Tibial artery (tissue), 4 donors: ENCODE data around the gene SAP30.

Source experiments
- DNase-seq, 2 donors: peaks; one replicate each; pipeline ENCODE4 v3.0.0-alpha.2; 2019
- H3K27ac ChIP-seq, 2 donors: fragments of 200-600 bp; sonication (generic) in 1 of 2; 1 replicate in 1 of 2; 2 replicates in 1 of 2; pipeline ENCODE4 v1.5.1; 2018 to 2019; ENCODE audit warnings: mild to moderate bottlenecking in 1 of 2
- H3K27me3 ChIP-seq, 2 donors: fragments of 200-600 bp; sonication (generic) in 1 of 2; one replicate each; pipeline versions ENCODE4 v1.5.1 to v1.6.0; 2016 to 2019
- H3K36me3 ChIP-seq, 3 donors: fragments of 200-600 bp; sonication (generic) in 2 of 3; one replicate each; pipeline ENCODE4 v1.5.1; 2016 to 2019; ENCODE audit warnings: mild to moderate bottlenecking in 2 of 3
- H3K4me1 ChIP-seq, 4 donors: fragments of 200-600 bp; sonication (generic) in 2 of 4; 1 replicate in 3 of 4; 2 replicates in 1 of 4; pipeline ENCODE4 v1.5.1; 2016 to 2019
- H3K4me3 ChIP-seq, 2 donors: fragments of 200-600 bp; sonication (generic) in 1 of 2; 1 replicate in 1 of 2; 2 replicates in 1 of 2; pipeline ENCODE4 v1.5.1; 2018 to 2019; ENCODE audit warnings: mild to moderate bottlenecking in 2 of 2
- H3K9me3 ChIP-seq, 3 donors: fragments of 200-600 bp; sonication (generic) in 1 of 3; one replicate each; pipeline ENCODE4 v1.5.1; 2016 to 2019
- intact Hi-C: fragments of 100-400 bp; cut with DNase I; formaldehyde crosslinking; loops from one replicate; pipeline ENCODE4 v1.15.0; 2023; ENCODE audit warnings: low total_unique reads
- TF ChIP-seq, protein P1 (sequence below), 2 experiments: fragments of 200-600 bp in 1 of 2; fragments of 450-650 bp in 1 of 2; IDR thresholded peaks; one replicate each; pipeline ENCODE4 v1.5.1; 2017 to 2019; ENCODE audit warnings: antibody characterized with exemption in 2 of 2, mild to moderate bottlenecking in 1 of 2, moderate library complexity in 1 of 2

SAP30 gene

DNA sequence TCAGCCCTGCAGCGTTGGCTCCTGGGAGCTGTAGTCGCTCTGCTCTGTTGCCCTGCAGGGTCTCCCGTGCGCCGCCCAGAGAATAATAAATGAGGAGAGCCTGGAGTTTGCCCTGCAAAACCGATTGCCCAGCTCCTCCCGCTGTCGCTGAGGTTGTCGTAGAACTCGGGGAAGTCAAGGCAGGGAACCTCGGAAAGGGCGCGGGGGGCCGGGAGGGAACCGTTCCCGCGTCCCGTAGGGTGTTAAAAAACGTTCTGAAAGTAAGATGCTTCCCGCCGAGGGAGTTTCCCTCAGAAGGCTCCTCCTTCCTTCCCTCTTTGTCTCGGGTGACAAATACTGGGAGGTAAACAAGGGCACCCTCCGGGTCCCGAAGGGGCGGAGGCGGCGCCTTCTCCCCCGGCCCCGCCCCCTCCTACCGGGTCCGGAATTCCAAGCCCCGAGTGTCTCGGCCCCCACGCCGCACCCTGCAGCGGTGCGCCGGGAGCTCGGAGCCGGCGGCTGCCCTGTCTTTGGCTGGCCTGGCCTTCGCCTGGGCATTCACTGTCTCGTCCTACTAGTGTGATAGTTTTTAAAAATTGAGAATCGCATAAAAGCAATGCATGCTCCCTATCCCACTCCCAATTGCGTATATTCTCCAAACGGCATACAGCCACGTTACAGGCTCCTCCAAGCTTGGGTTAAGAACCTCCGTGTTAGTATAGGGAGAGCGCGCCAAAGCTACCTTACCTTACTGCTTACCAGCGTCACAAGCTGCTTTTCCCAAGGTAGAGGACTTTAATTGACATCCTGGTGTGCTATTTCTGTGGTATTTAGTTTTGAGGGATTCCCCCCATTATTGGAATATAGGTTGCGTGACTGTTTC, 35.6 kb upstream of the SAP30 start:
- intact Hi-C loops: loop anchor here (2.0 to 10.0 kb wide), 2 partner anchors 36 to 170 kb away; partner anchors contain the start of gene SAP30
- TF ChIP-seq, protein P1, sequence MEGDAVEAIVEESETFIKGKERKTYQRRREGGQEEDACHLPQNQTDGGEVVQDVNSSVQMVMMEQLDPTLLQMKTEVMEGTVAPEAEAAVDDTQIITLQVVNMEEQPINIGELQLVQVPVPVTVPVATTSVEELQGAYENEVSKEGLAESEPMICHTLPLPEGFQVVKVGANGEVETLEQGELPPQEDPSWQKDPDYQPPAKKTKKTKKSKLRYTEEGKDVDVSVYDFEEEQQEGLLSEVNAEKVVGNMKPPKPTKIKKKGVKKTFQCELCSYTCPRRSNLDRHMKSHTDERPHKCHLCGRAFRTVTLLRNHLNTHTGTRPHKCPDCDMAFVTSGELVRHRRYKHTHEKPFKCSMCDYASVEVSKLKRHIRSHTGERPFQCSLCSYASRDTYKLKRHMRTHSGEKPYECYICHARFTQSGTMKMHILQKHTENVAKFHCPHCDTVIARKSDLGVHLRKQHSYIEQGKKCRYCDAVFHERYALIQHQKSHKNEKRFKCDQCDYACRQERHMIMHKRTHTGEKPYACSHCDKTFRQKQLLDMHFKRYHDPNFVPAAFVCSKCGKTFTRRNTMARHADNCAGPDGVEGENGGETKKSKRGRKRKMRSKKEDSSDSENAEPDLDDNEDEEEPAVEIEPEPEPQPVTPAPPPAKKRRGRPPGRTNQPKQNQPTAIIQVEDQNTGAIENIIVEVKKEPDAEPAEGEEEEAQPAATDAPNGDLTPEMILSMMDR (IDR thresholded peaks at IDR 0.05): no peak
- peak; percentile 62 to 85 for DNase-seq

GRCh38 chr4:173337463-173337862, 33.3 kb upstream of the SAP30 start:
- no peaks in the 10 kb centered on the region for H3K27me3 ChIP-seq
- no peaks in the 10 kb centered on the region for H3K9me3 ChIP-seq
- no peak for DNase-seq
- no peak overlapping the region for H3K4me3 ChIP-seq
- TF ChIP-seq, protein P1 (IDR thresholded peaks at IDR 0.05): no peak
- no peaks in the 10 kb centered on the region for H3K36me3 ChIP-seq
- peaks cover 0 to 8% (median 3%) of the 10 kb centered on the region in 4 donors for H3K4me1 ChIP-seq
- H3K27ac ChIP-seq: no peak overlapping the region
- intact Hi-C loops: loop anchor here (10.0 kb wide), 1 partner anchor 167 kb away; no protein-coding TSS in a partner anchor

More for the DNA sequence above, 35.6 kb upstream of the SAP30 start:
- H3K27ac ChIP-seq: peak overlapping the region; percentile 100
- H3K4me3 ChIP-seq: peak overlapping the region; percentile 92 to 98
- peaks cover 13 to 18% (median 16%) of the 10 kb centered on the region in 3 donors for H3K36me3 ChIP-seq
- H3K27me3 ChIP-seq: no peaks in the 10 kb centered on the region
- H3K9me3 ChIP-seq: no peaks in the 10 kb centered on the region
- peaks cover 0 to 30% (median 16%) of the 10 kb centered on the region in 4 donors for H3K4me1 ChIP-seq

DNA sequence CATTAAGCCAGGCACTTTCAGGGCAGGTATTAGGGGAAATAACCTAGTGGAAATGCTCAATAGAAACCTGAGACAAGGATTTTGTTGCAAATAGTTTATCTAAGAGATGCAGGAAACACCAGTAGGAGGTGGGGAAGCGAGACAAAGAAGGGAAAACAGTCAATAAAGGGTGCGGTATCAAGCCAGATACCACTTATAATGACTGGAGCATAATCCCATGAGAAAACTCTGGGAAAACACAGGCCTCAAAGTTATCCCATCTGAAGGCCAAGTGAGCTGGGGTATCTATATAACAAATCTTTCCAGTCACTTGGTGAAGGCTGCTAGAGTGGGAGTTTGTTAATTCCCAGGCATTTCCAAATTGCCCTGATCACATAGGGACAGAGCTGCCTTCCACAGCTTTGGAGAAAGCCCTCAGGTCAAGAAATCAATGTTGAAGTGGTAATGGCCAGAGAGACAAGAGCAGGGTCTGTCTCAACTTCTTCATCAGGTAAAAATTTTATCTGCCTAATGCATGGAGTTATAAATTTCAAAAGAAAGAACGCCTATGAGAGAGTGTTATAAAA, 26.8 kb upstream of the SAP30 start:
- no peaks in the 10 kb centered on the region for H3K9me3 ChIP-seq
- TF ChIP-seq, protein P1 (IDR thresholded peaks at IDR 0.05): no peak
- intact Hi-C loops: no loop called here

DNA sequence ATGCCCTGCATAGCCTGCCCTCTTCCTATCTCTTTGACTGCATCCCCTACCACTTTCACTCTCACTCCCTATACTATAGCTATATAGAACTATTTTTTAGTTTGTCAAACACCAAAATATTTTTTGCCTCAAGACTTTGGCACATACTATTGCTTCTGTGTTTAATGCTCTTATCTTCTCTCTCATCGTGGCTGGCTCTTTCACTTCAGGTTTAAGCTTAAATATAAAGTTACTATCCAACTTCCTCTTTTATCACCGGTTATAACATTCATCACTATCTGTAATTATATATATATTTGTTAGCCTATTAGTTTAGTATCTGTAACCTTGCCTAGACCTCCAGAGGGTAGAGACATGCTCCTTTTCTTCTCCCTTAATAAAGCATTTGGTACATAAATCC, 25.1 kb upstream of the SAP30 start:
- H3K9me3 ChIP-seq: no peaks in the 10 kb centered on the region
- H3K27ac ChIP-seq: no peak overlapping the region
- intact Hi-C loops: no loop called here
- H3K4me3 ChIP-seq: no peak overlapping the region
- H3K36me3 ChIP-seq: no peaks in the 10 kb centered on the region
- TF ChIP-seq, protein P1 (IDR thresholded peaks at IDR 0.05): no peak
- H3K27me3 ChIP-seq: no peaks in the 10 kb centered on the region
- DNase-seq: no peak
- peaks cover 0 to 19% (median 2%) of the 10 kb centered on the region in 4 donors for H3K4me1 ChIP-seq

More for the DNA sequence above, 26.8 kb upstream of the SAP30 start:
- Histone ChIP-seq H3K4me3 (no peak overlapping the region), H3K36me3 (no peaks in the 10 kb centered on the region), H3K4me1 (peaks cover 0 to 19% (median 2%) of the 10 kb centered on the region in 4 donors), H3K27ac (no peak overlapping the region), H3K27me3 (no peaks in the 10 kb centered on the region)
- no peak for DNase-seq

- intact Hi-C loops: no loop called here
Observed at GRCh38 chr4:173346074-173346473, 24.7 kb upstream of the SAP30 start.

More at GRCh38 chr4:173346074-173346473, 24.7 kb upstream of the SAP30 start:
- no peak overlapping the region for H3K4me3 ChIP-seq
- H3K36me3 ChIP-seq: no peaks in the 10 kb centered on the region
- H3K9me3 ChIP-seq: no peaks in the 10 kb centered on the region
- TF ChIP-seq, protein P1 (IDR thresholded peaks at IDR 0.05): no peak
- H3K27ac ChIP-seq: no peak overlapping the region
- no peak for DNase-seq
- no peaks in the 10 kb centered on the region for H3K27me3 ChIP-seq
- peaks cover 0 to 19% (median 2%) of the 10 kb centered on the region in 4 donors for H3K4me1 ChIP-seq
